HCT116 (cell line): ENCODE measurements around the gene MGRN1. TPM values are rescaled to one million over a fixed set of nuclear protein-coding genes. Genes with fewer than 3 reads are reported as not detected.

ENCODE experiments used
- ATAC-seq: fragments of 200-7000 bp; cut with Tn5 transposase; 2 replicates; pipeline ENCODE4 v1.9.1; 2020; ENCODE audit warnings: mild to moderate bottlenecking, moderate library complexity
- BruUV-seq: library from RNA; stranded (reverse); fragments of 400-500 nt; replicated peaks from 2 replicates; lab custom pipeline; 2021; lab: Mats Ljungman, UMichigan
- CTCF ChIA-PET: fragments of 300-600 bp; sonication (Branson Sonifier 250); formaldehyde crosslinking; loops from one replicate; lab custom pipeline; 2021; ENCODE audit warnings: antibody characterized with exemption; lab: Charles Lee
- POLR2A ChIA-PET: fragments of 300-600, 350-600 bp; sonication (Branson Sonifier 250); formaldehyde crosslinking; loops from one replicate; lab custom pipeline; 2021; ENCODE audit warnings: antibody characterized with exemption; lab: Charles Lee
- RAD21 ChIA-PET, 2 experiments: fragments of 300-600 bp; sonication (Branson Sonifier 250); formaldehyde crosslinking; loops; one replicate each; lab custom pipeline; 2023; ENCODE audit warnings: low total read pairs in 2 of 2; ENCODE audit not compliant: uncharacterized antibody in 2 of 2, unreplicated experiment in 2 of 2, low non-redundant PET in 1 of 2; lab: Charles Lee
- DNase-seq: peaks from one replicate; pipeline ENCODE4 v3.0.0-alpha.2; 2010; ENCODE audit warnings: low read depth, low spot score
- H2AFZ ChIP-seq: fragments of 200-600 bp; shearing (Covaris generic), sonication (generic); 2 replicates; pipeline ENCODE4 v1.6.1; 2017; ENCODE audit warnings: low read depth, mixed run types, mixed read lengths, antibody characterized with exemption, low read length; ENCODE audit not compliant: poor library complexity, severe bottlenecking
- H3K27ac ChIP-seq: 2 replicates; pipeline ENCODE4 v1.5.1; 2012; ENCODE audit warnings: low read depth, low read length
- H3K27me3 ChIP-seq: fragments of 200-600 bp; sonication (generic); 2 replicates; pipeline ENCODE4 v1.6.1; 2016; ENCODE audit warnings: mixed run types, low read length, mixed read lengths; ENCODE audit not compliant: insufficient read depth
- H3K36me3 ChIP-seq, 2 experiments: fragments of 200-500 bp in 1 of 2; fragments of 200-600 bp in 1 of 2; sonication (Bioruptor generic) in 1 of 2; sonication (generic) in 1 of 2; 2 replicates each; pipeline versions ENCODE4 v1.5.1 to v1.6.1; 2014 to 2016; ENCODE audit warnings: low read length in 2 of 2, inconsistent platforms in 1 of 2, mixed read lengths in 1 of 2, mixed run types in 1 of 2; ENCODE audit not compliant: insufficient read depth in 2 of 2, control insufficient read depth in 1 of 2
- H3K4me1 ChIP-seq, 2 experiments: fragments of 200-600 bp in 1 of 2; sonication (generic) in 1 of 2; 2 replicates each; pipeline versions ENCODE4 v1.5.1 to v1.6.1; 2012 to 2017; ENCODE audit warnings: low read length in 2 of 2, inconsistent platforms in 1 of 2, mild to moderate bottlenecking in 1 of 2, mixed read lengths in 1 of 2, mixed run types in 1 of 2, moderate library complexity in 1 of 2; ENCODE audit not compliant: insufficient read depth in 2 of 2, control insufficient read depth in 1 of 2
- H3K4me2 ChIP-seq: fragments of 200-600 bp; sonication (generic); 2 replicates; pipeline ENCODE4 v1.6.1; 2017; ENCODE audit warnings: mixed run types, low read length, mixed read lengths
- H3K4me3 ChIP-seq, 2 experiments: fragments of 200-600 bp in 1 of 2; sonication (generic) in 1 of 2; replicated peaks in 1 of 2; 2 replicates each; pipeline ENCODE4 v1.5.1; 2011 to 2016; ENCODE audit warnings: low read length in 2 of 2, control low read depth in 1 of 2, low read depth in 1 of 2, mild to moderate bottlenecking in 1 of 2, mixed read lengths in 1 of 2, mixed run types in 1 of 2
- H3K79me2 ChIP-seq: fragments of 200-600 bp; sonication (generic); 2 replicates; pipeline ENCODE4 v1.6.1; 2017; ENCODE audit warnings: mild to moderate bottlenecking, mixed run types, low read length, moderate library complexity, mixed read lengths; ENCODE audit not compliant: insufficient read depth
- H3K9ac ChIP-seq: fragments of 200-600 bp; sonication (generic); 2 replicates; pipeline ENCODE4 v1.6.1; 2016; ENCODE audit warnings: low read length, mixed read lengths
- H3K9me2 ChIP-seq: fragments of 200-600 bp; sonication (generic), shearing (Covaris generic); 2 replicates; pipeline ENCODE4 v1.6.1; 2017; ENCODE audit warnings: mixed run types, mild to moderate bottlenecking, moderate library complexity; ENCODE audit not compliant: insufficient read depth
- H3K9me3 ChIP-seq, 2 experiments: fragments of 200-500 bp in 1 of 2; fragments of 200-600 bp in 1 of 2; sonication (Bioruptor generic) in 1 of 2; sonication (generic) in 1 of 2; 2 replicates each; pipeline ENCODE4 v1.6.1; 2014 to 2017; ENCODE audit warnings: low read length in 2 of 2, mixed read lengths in 2 of 2, inconsistent platforms in 1 of 2, low read depth in 1 of 2, mild to moderate bottlenecking in 1 of 2, mixed run types in 1 of 2, moderate library complexity in 1 of 2; ENCODE audit not compliant: control insufficient read depth in 1 of 2, insufficient read depth in 1 of 2
- H4K20me1 ChIP-seq: fragments of 200-600 bp; sonication (generic), shearing (Covaris generic); 2 replicates; pipeline ENCODE4 v1.6.1; 2017; ENCODE audit warnings: mixed run types, mild to moderate bottlenecking, moderate library complexity; ENCODE audit not compliant: insufficient read depth
- ATF3 ChIP-seq: IDR thresholded peaks from 2 replicates; pipeline ENCODE4 v1.6.1; 2012
- CBX3 ChIP-seq: IDR thresholded peaks from 2 replicates; pipeline ENCODE4 v1.6.1; 2012; ENCODE audit warnings: low read depth
- CEBPB ChIP-seq: IDR thresholded peaks from 2 replicates; pipeline ENCODE4 v1.6.1; 2012; ENCODE audit warnings: low read depth
- CTCF ChIP-seq, 3 experiments: fragments of 200-600 bp in 1 of 3; sonication (generic) in 1 of 3; IDR thresholded peaks in 2 of 3; conservative IDR thresholded peaks in 1 of 3; 2 replicates each; pipeline ENCODE4 v1.5.1; 2012 to 2017; ENCODE audit warnings: low read depth in 2 of 3, low read length in 2 of 3, antibody characterized with exemption in 1 of 3, borderline replicate concordance in 1 of 3, control low read depth in 1 of 3, mild to moderate bottlenecking in 1 of 3, mixed read lengths in 1 of 3, mixed run types in 1 of 3, moderate library complexity in 1 of 3; ENCODE audit not compliant: insufficient read depth in 1 of 3
- EGR1 ChIP-seq: IDR thresholded peaks from 2 replicates; pipeline ENCODE4 v1.6.1; 2012; ENCODE audit warnings: low read depth
- ELF1 ChIP-seq: IDR thresholded peaks from 2 replicates; pipeline ENCODE4 v1.6.1; 2012; ENCODE audit warnings: low read depth, borderline replicate concordance
- EZH2phosphoT487 ChIP-seq: fragments of 200-600 bp; IDR thresholded peaks from 2 replicates; pipeline ENCODE4 v1.6.1; 2018; ENCODE audit warnings: antibody characterized with exemption, borderline replicate concordance
- FOSL1 ChIP-seq: IDR thresholded peaks from 2 replicates; pipeline ENCODE4 v1.6.1; 2012; ENCODE audit warnings: low read depth
- JUND ChIP-seq: IDR thresholded peaks from 2 replicates; pipeline ENCODE4 v1.6.1; 2012
- MAX ChIP-seq: IDR thresholded peaks from 2 replicates; pipeline ENCODE4 v1.6.1; 2012
- POLR2A ChIP-seq: IDR thresholded peaks from 2 replicates; pipeline ENCODE4 v1.7.0; 2011; ENCODE audit warnings: borderline replicate concordance; ENCODE audit not compliant: insufficient read depth, insufficient read length; ENCODE audit errors: extremely low read depth
- POLR2AphosphoS5 ChIP-seq: IDR thresholded peaks from 2 replicates; pipeline ENCODE4 v1.6.1; 2011; ENCODE audit warnings: mild to moderate bottlenecking, low read depth, low read length, moderate library complexity
- RAD21 ChIP-seq: IDR thresholded peaks from 2 replicates; pipeline ENCODE4 v1.6.1; 2012; ENCODE audit warnings: low read depth, mild to moderate bottlenecking
- REST ChIP-seq: IDR thresholded peaks from 2 replicates; pipeline ENCODE4 v1.6.1; 2012; ENCODE audit warnings: low read depth
- SP1 ChIP-seq: IDR thresholded peaks from 2 replicates; pipeline ENCODE4 v1.6.1; 2012; ENCODE audit warnings: low read depth
- SRF ChIP-seq: IDR thresholded peaks from 2 replicates; pipeline ENCODE4 v1.6.1; 2012; ENCODE audit warnings: low read depth
- TCF7L2 ChIP-seq: IDR thresholded peaks from 2 replicates; pipeline ENCODE4 v1.7.0; 2011; ENCODE audit warnings: borderline replicate concordance, inconsistent platforms; ENCODE audit not compliant: insufficient read depth, insufficient read length; ENCODE audit errors: extremely low read depth
- YY1 ChIP-seq: IDR thresholded peaks from 2 replicates; pipeline ENCODE4 v1.6.1; 2011; ENCODE audit warnings: low read length, low read depth, moderate library complexity, mild to moderate bottlenecking; ENCODE audit not compliant: insufficient replicate concordance; ENCODE audit errors: extremely low read depth
- ZFX ChIP-seq: fragments of 450-650 bp; IDR thresholded peaks from 2 replicates; pipeline ENCODE4 v1.6.1; 2017
- ZNF274 ChIP-seq: fragments of 200-500 bp; sonication (Bioruptor generic); IDR thresholded peaks from 2 replicates; pipeline ENCODE4 v1.6.1; 2014; ENCODE audit warnings: mild to moderate bottlenecking, low read depth, low read length, inconsistent platforms
- intact Hi-C: fragments of 100-400 bp; cut with micrococcal nuclease; formaldehyde crosslinking; loops from 2 replicates; pipeline ENCODE4 v1.10.0; 2022
- total RNA-seq: library from RNA; stranded (reverse); gene quantifications from one replicate; pipeline ENCODE4 v1.2.1, GENCODE V29; 2021; ENCODE audit not compliant: unreplicated experiment

MGRN1 gene
- total RNA-seq, 1 experiment from 2014 or later, result 50.6 TPM

GRCh38 chr16:4677994-4678393 lies 53.4 kb downstream of the MGRN1 start:
- no peak for ATAC-seq
- Histone ChIP-seq H4K20me1 (no peaks in the 10 kb centered on the region), H3K4me1 (no peaks in the 10 kb centered on the region), H3K27me3 (no peaks in the 10 kb centered on the region), H3K36me3 (peaks cover 0 to 3% of the 10 kb centered on the region in 2 experiments; a peak in 1 of 4 replicates), H3K79me2 (no peaks in the 10 kb centered on the region), H3K27ac (no peak overlapping the region), H3K9me3 (no peaks in the 10 kb centered on the region), H3K9ac (no peak overlapping the region), H3K4me3 (no peak overlapping the region), H2AFZ (no peak overlapping the region), H3K9me2 (no peaks in the 10 kb centered on the region), H3K4me2 (no peak overlapping the region)
- ChIA-PET POLR2A (no interaction called here), CTCF (no interaction called here), RAD21 (no interaction called here)
- BruUV-seq, result no TSS peak
- TF ChIP-seq CEBPB, result no peak
- no peak for TF ChIP-seq EZH2phosphoT487
- TF ChIP-seq TCF7L2, result no peak
- TF ChIP-seq FOSL1, result no peak
- no peak for TF ChIP-seq MAX
- no peak for TF ChIP-seq POLR2AphosphoS5
- no peak for TF ChIP-seq EGR1
- no peak for TF ChIP-seq SRF
- TF ChIP-seq ZNF274, result no peak
- no peak for TF ChIP-seq RAD21
- TF ChIP-seq ZFX, result no peak
- TF ChIP-seq CBX3, result no peak
- no peak for TF ChIP-seq YY1
- TF ChIP-seq ELF1, result no peak
- no peak for TF ChIP-seq CTCF (IDR thresholded peaks at IDR 0.05 in 2 of 3, conservative IDR thresholded peaks at IDR 0.05 in 1 of 3; ENCODE audit: borderline replicate concordance in 1 of 3, insufficient read depth in 1 of 3, low read depth in 2 of 3, low read length in 2 of 3)
- no peak for TF ChIP-seq ATF3
- TF ChIP-seq JUND, result no peak
- no peak for TF ChIP-seq REST
- no peak for TF ChIP-seq POLR2A
- TF ChIP-seq SP1, result no peak
- DNase-seq, result no peak
- intact Hi-C loops, result no loop called here
